Measurements from ENCODE around the gene YBX2.
"Not testable (repeated sequence)": the region's sequence is repeated elsewhere in the genome, so short reads cannot be mapped to it uniquely, and the experiment has no call there.

The YBX2 gene

DNA sequence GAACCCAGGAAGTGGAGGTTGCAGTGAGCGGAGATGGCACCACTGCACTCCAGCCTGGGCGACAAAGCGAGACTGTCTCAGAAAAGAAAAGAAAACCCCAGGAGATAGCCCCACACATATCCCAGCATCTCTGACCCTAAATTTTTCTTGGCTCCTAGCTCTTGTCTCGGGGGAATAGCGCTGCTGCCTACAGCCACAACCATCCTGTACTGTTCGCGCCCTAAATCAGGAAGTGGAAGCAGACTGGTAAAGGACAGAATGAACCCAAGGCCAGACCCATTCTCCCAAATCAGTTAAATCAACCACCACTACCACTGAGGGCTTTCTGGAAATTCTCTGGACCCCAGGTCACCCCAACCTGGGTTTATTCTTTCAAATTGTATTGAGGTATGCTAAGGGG is 44.6 kb downstream of the YBX2 start:
- Mint-ChIP-seq H3K27me3 (ENCODE audit: low read depth) (no peaks in the 10 kb centered on the region), H3K27ac (peak overlapping the region; percentile 95 to 98 (median 97)), H3K4me3 (peak overlapping the region; percentile 87 to 100 (median 98)), H3K4me1 (peaks cover 40% of the 10 kb centered on the region), H3K36me3 (ENCODE audit: low read depth) (peaks cover 37% of the 10 kb centered on the region), H3K9me3 (no peaks in the 10 kb centered on the region)
- TF ChIP-seq CTCF (IDR thresholded peaks at IDR 0.05; ENCODE audit: unreplicated experiment in 3 of 3): no peak

DNA sequence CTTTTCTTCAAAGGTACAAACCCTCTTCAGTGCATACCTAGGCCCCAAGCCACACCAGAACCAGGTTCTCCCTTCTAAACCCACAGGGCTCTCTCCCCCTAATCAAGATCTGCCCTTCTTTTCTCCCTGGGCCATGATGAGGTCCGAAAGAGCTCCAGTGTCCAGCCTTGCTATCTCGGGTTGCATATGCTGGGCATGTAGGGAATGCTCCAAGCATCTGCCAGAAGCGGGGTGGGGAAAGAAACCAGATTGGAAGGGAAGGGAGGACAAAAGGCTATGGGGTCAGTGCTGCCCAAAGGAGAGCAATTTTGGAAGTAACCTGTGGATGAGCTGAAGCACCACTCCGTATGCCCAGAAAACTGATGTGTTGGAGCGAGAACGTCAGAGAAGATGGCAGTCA is 45.2 kb downstream of the YBX2 start:
- Mint-ChIP-seq H3K9me3 (no peaks in the 10 kb centered on the region), H3K27me3 (ENCODE audit: low read depth) (no peaks in the 10 kb centered on the region), H3K4me1 (peaks cover 40% of the 10 kb centered on the region), H3K27ac (peak overlapping the region; percentile 24 to 98 (median 56)), H3K36me3 (ENCODE audit: low read depth) (peaks cover 37% of the 10 kb centered on the region), H3K4me3 (peak overlapping the region; percentile 87 to 100 (median 98))
- TF ChIP-seq CTCF (IDR thresholded peaks at IDR 0.05; ENCODE audit: unreplicated experiment in 3 of 3): no peak

DNA sequence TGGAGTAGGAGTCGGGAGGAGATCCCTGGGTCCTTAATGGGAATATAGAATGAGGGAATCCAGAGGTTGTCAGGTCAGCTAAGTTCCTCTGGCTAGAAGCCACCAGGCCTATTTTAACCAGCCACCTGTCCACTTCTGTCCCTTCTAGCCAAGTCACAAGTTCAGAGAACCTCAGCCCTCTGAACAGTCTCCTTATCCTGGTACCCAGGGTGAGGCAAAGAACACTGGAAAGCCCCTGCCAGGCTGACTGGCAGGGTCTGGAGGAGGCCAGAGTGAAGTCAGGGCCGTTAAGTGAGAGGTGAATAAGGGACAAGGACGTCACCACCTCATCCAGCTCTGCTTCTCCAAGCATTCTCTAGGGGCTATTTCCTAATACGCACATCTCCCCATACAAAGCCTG is 45.6 kb downstream of the YBX2 start:
- H3K9me3 Mint-ChIP-seq: no peaks in the 10 kb centered on the region
- TF ChIP-seq CTCF (IDR thresholded peaks at IDR 0.05; ENCODE audit: unreplicated experiment in 3 of 3): no peak
- no peaks in the 10 kb centered on the region for H3K27me3 Mint-ChIP-seq (ENCODE audit: low read depth)
- H3K4me1 Mint-ChIP-seq: peaks cover 40% of the 10 kb centered on the region
- peak overlapping the region; percentile 87 to 100 (median 98) for H3K4me3 Mint-ChIP-seq
- H3K36me3 Mint-ChIP-seq (ENCODE audit: low read depth): peaks cover 34% of the 10 kb centered on the region
- peak overlapping the region; percentile 16 to 98 (median 19) for H3K27ac Mint-ChIP-seq

GRCh38 chr17:7246779-7247178 is 47.7 kb downstream of the YBX2 start:
- Mint-ChIP-seq H3K36me3 (ENCODE audit: low read depth) (peaks cover 39% of the 10 kb centered on the region), H3K4me3 (peak overlapping the region; percentile 6 to 65 (median 40)), H3K4me1 (peaks cover 41% of the 10 kb centered on the region), H3K27ac (peak overlapping the region in 2 of 3 experiments; percentile 12 to 64), H3K9me3 (no peaks in the 10 kb centered on the region), H3K27me3 (ENCODE audit: low read depth) (no peaks in the 10 kb centered on the region)
- no peak for TF ChIP-seq CTCF (IDR thresholded peaks at IDR 0.05; ENCODE audit: unreplicated experiment in 3 of 3)

DNA sequence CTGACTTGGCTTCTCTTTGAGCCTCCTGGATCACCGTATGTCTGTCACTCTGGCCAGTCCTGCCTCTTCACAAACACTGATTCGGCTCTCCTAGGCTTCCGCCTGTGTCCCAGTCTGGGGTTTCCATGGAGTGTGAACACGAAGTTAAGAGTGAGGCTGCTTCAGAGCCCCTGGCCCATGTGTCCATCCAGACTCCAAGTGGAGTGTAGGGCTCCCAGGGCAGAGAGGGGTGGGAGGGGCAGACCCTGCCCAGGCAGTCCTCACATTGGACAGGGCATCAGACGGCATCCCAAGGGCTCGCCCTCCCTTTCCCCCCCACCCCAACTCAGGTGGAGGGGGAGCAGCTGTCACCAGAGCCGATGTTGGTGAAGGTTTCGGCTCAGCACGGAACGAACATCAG is 50.6 kb downstream of the YBX2 start:
- Mint-ChIP-seq H3K27ac (peak overlapping the region; percentile 99), H3K4me1 (peaks cover 42% of the 10 kb centered on the region), H3K36me3 (ENCODE audit: low read depth) (peaks cover 59% of the 10 kb centered on the region), H3K4me3 (peak overlapping the region; percentile 96 to 100 (median 96))
- not testable (repeated sequence) for H3K27me3 Mint-ChIP-seq (ENCODE audit: low read depth); H3K9me3 Mint-ChIP-seq

DNA sequence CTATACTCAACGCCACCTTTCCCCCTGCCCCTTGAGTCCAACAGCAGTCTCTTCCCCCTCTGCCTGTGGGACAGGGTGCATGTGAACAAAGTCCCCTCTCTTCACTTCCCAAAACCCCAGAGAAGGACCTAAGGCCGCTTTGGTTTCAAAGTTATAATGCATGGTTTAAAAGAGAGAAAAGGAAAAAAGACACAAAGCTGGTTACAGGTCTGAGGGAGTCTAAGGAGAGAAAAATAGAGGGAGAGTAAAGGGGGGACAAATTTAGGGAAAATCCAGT is 51.0 kb downstream of the YBX2 start:
- Mint-ChIP-seq H3K9me3 (no peaks in the 10 kb centered on the region), H3K27ac (peak overlapping the region; percentile 99), H3K36me3 (ENCODE audit: low read depth) (peaks cover 55% of the 10 kb centered on the region), H3K4me3 (peak overlapping the region; percentile 96 to 100 (median 96)), H3K4me1 (peaks cover 38% of the 10 kb centered on the region), H3K27me3 (ENCODE audit: low read depth) (no peaks in the 10 kb centered on the region)
- TF ChIP-seq CTCF (IDR thresholded peaks at IDR 0.05; ENCODE audit: unreplicated experiment in 3 of 3): no peak
